HepG2 (cell line): ENCODE results near the gene GZF1. TPM values are rescaled to one million over a fixed set of nuclear protein-coding genes. Genes with fewer than 3 reads are reported as not detected.
A peak's percentile ranks its signal among the peaks of the same experiment; 100 is the strongest.

Experiments used
- ASH2L ChIP-seq: fragments of 300-600, 200-600 bp; sonication (generic); IDR thresholded peaks from 2 replicates; pipeline ENCODE4 v1.7.0; 2017; ENCODE audit warnings: low read depth, mild to moderate bottlenecking, moderate library complexity, mixed read lengths, low read length; ENCODE audit not compliant: insufficient read length
- ATM ChIP-seq: fragments of 450-650 bp; IDR thresholded peaks from 2 replicates; pipeline ENCODE4 v1.7.1; 2017; ENCODE audit warnings: mild to moderate bottlenecking, borderline replicate concordance
- HNRNPH1 ChIP-seq: fragments of 200-400 bp; formaldehyde crosslinking; optimal IDR thresholded peaks from 2 replicates; pipeline ENCODE3; 2017; ENCODE audit warnings: mild to moderate bottlenecking, low read depth, low read length
- IRX3 ChIP-seq: sonication (generic); formaldehyde crosslinking; IDR thresholded peaks from 2 replicates; pipeline ENCODE4 v1.8.1; 2023; ENCODE audit warnings: mild to moderate bottlenecking, low read depth, missing genetic modification reagents, borderline replicate concordance
- JUND ChIP-seq: sonication (generic); formaldehyde crosslinking; IDR thresholded peaks from 2 replicates; pipeline ENCODE4 v1.8.0; 2022; ENCODE audit warnings: mild to moderate bottlenecking, missing genetic modification reagents
- MYPOP ChIP-seq: sonication (generic); formaldehyde crosslinking; IDR thresholded peaks from 2 replicates; pipeline ENCODE4 v1.8.1; 2023; ENCODE audit warnings: mild to moderate bottlenecking, moderate library complexity, missing genetic modification reagents
- NCOA2 ChIP-seq: sonication (generic); formaldehyde crosslinking; IDR thresholded peaks from 2 replicates; pipeline ENCODE4 v1.8.0; 2022; ENCODE audit warnings: inconsistent platforms
- PCBP1 ChIP-seq: fragments of 200-400 bp; formaldehyde crosslinking; IDR thresholded peaks from 2 replicates; pipeline ENCODE4 v1.6.1; 2017; ENCODE audit warnings: mild to moderate bottlenecking, low read depth, low read length, borderline replicate concordance
- POLR2AphosphoS2 ChIP-seq: IDR thresholded peaks from 2 replicates; pipeline ENCODE4 v1.6.1; 2011; ENCODE audit warnings: low read depth, low read length, improper control_type of control experiment
- PRDM15 ChIP-seq: sonication (generic); formaldehyde crosslinking; IDR thresholded peaks from 2 replicates; pipeline ENCODE4 v1.4.0; 2020; ENCODE audit warnings: missing genetic modification reagents
- REST ChIP-seq, 2 experiments: IDR thresholded peaks; 2 replicates each; pipeline ENCODE4 v1.6.1; 2011 to 2012; ENCODE audit warnings: low read length in 2 of 2, borderline replicate concordance in 1 of 2, low read depth in 1 of 2, mild to moderate bottlenecking in 1 of 2, moderate library complexity in 1 of 2
- RFX5 ChIP-seq: IDR thresholded peaks from 2 replicates; pipeline ENCODE4 v1.6.1; 2011; ENCODE audit warnings: low read depth, low read length, improper control_type of control experiment
- SYNCRIP ChIP-seq: fragments of 200-400 bp; formaldehyde crosslinking; IDR thresholded peaks from 2 replicates; pipeline ENCODE4 v1.6.1; 2018; ENCODE audit warnings: mild to moderate bottlenecking, low read depth, low read length; ENCODE audit not compliant: insufficient read depth
- TRIM24 ChIP-seq: sonication (generic); formaldehyde crosslinking; IDR thresholded peaks from 2 replicates; pipeline ENCODE4 v1.8.0; 2022; ENCODE audit warnings: mild to moderate bottlenecking, missing genetic modification reagents
- ZBTB37 ChIP-seq: sonication (generic); formaldehyde crosslinking; IDR thresholded peaks from 2 replicates; pipeline ENCODE4 v1.4.0; 2020; ENCODE audit warnings: mild to moderate bottlenecking, missing genetic modification reagents
- ZKSCAN8 ChIP-seq: IDR thresholded peaks from 2 replicates; pipeline ENCODE4 v1.6.1; 2016; ENCODE audit warnings: borderline replicate concordance, missing genetic modification reagents, missing compliant biosample characterization
- ZNF430 ChIP-seq: sonication (generic); formaldehyde crosslinking; IDR thresholded peaks from 2 replicates; pipeline ENCODE4 v1.9.0; 2021; ENCODE audit warnings: mild to moderate bottlenecking, missing genetic modification reagents
- ZNF543 ChIP-seq: sonication (generic); formaldehyde crosslinking; IDR thresholded peaks from 2 replicates; pipeline ENCODE4 v1.4.0; 2020; ENCODE audit warnings: mild to moderate bottlenecking, missing genetic modification reagents
- ZNF672 ChIP-seq: sonication (generic); formaldehyde crosslinking; IDR thresholded peaks from 2 replicates; pipeline ENCODE4 v1.8.1; 2022; ENCODE audit warnings: missing genetic modification reagents
- ZNF709 ChIP-seq: sonication (generic); formaldehyde crosslinking; IDR thresholded peaks from 2 replicates; pipeline ENCODE4 v1.5.0; 2020; ENCODE audit warnings: mild to moderate bottlenecking, missing genetic modification reagents
- polyA plus RNA-seq, 8 experiments: library from polyadenylated mRNA; depleted of rRNA in 3 of 8; stranded (reverse) in 7 of 8; unstranded in 1 of 8; fragments of >200 nt; fragmentation: Illumina TruSeq in 4 of 8; extraction: Trizol in 4 of 8; gene quantifications; 2 replicates each; pipeline versions ENCODE4 v1.2.1 to v1.2.3, GENCODE V29; 2011 to 2016; ENCODE audit warnings: low read depth in 4 of 8, missing spikeins in 1 of 8, mixed read lengths in 1 of 8; ENCODE audit not compliant: insufficient read depth in 1 of 8
- total RNA-seq, 5 experiments: library from RNA; depleted of rRNA; stranded (reverse); fragments of >200 nt; fragmentation: Illumina TruSeq; extraction: Trizol; gene quantifications; 2 replicates each; pipeline ENCODE4 v1.2.3, GENCODE V29; 2016; ENCODE audit warnings: low read depth in 1 of 5

The GZF1 gene
- total and polyA plus RNA-seq, 2 of the 13 experiments (the other 11 are each of a cell fraction or from before 2014, with no cell fraction given), result 16.9 to 26.0 TPM

GRCh38 chr20:23358923-23359593 lies 2.9 kb upstream of the GZF1 start (continued):
- no peak for TF ChIP-seq REST (IDR thresholded peaks at IDR 0.05; ENCODE audit: borderline replicate concordance in 1 of 2, low read depth in 1 of 2, low read length in 2 of 2)
- no peak for TF ChIP-seq HNRNPH1
- no peak for TF ChIP-seq JUND
- TF ChIP-seq ZNF430 (CRISPR knock-in tag), result peak; percentile 63; the same call in 1 of the 2 replicates
- TF ChIP-seq IRX3 (CRISPR knock-in tag), result 0 out of 2 replicates have a peak, but pooled peaks have one; percentile 23
- TF ChIP-seq TRIM24 (CRISPR knock-in tag), result no peak
- no peak for TF ChIP-seq ASH2L
- TF ChIP-seq ATM, result no peak
- TF ChIP-seq ZNF543 (CRISPR knock-in tag), result no peak
- TF ChIP-seq PRDM15 (CRISPR knock-in tag), result no peak
- TF ChIP-seq ZBTB37, result no peak
- TF ChIP-seq NCOA2 (CRISPR knock-in tag), result 0 out of 2 replicates have a peak, but pooled peaks have one; percentile 7
- TF ChIP-seq MYPOP, result no peak
- TF ChIP-seq SYNCRIP, result no peak
- no peak for TF ChIP-seq PCBP1
- TF ChIP-seq ZNF709, result no peak
- TF ChIP-seq ZKSCAN8 (CRISPR knock-in tag), result no peak
- 0 out of 2 replicates have a peak, but pooled peaks have one; percentile 3 for TF ChIP-seq RFX5
- no peak for TF ChIP-seq POLR2AphosphoS2
- no peak for TF ChIP-seq ZNF672 (CRISPR knock-in tag)
